BJ (cell line): ENCODE data around the gene E2F3. TPM values are rescaled to one million over a fixed set of nuclear protein-coding genes. Genes with fewer than 3 reads are reported as not detected.

Experiments used
- CTCF ChIA-PET: fragments of 350-600 bp; formaldehyde crosslinking; extraction: SDS; loops from one replicate; lab custom pipeline; 2021; ENCODE audit warnings: antibody characterized with exemption, inconsistent platforms; lab: Yijun Ruan, JAX
- POLR2A ChIA-PET: fragments of 300-600 bp; sonication (Branson Sonifier 250); formaldehyde crosslinking; extraction: SDS; loops from one replicate; lab custom pipeline; 2021; ENCODE audit warnings: antibody characterized with exemption; lab: Charles Lee
- DNase-seq: peaks from one replicate; pipeline ENCODE4 v3.0.0-alpha.2; 2011; ENCODE audit warnings: low read depth
- H3K27me3 ChIP-seq: 2 replicates; pipeline ENCODE4 v1.6.0; 2011; ENCODE audit warnings: low read length; ENCODE audit not compliant: control insufficient read depth, insufficient read depth
- H3K36me3 ChIP-seq: 2 replicates; pipeline ENCODE4 v1.5.1; 2011; ENCODE audit warnings: low read length; ENCODE audit not compliant: control insufficient read depth, insufficient read depth
- H3K4me3 ChIP-seq: 2 replicates; pipeline ENCODE4 v1.5.1; 2011; ENCODE audit warnings: low read depth, mild to moderate bottlenecking, control low read depth, low read length
- CTCF ChIP-seq: IDR thresholded peaks from 2 replicates; pipeline ENCODE4 v1.5.1; 2011; ENCODE audit warnings: low read depth, mild to moderate bottlenecking, control low read depth, inconsistent platforms, low read length, moderate library complexity; ENCODE audit not compliant: insufficient read depth
- polyA plus RNA-seq: library from polyadenylated mRNA; depleted of rRNA; stranded (reverse); fragments of >200 nt; gene quantifications from 2 replicates; pipeline ENCODE4 v1.2.3, GENCODE V29; 2011

E2F3 gene
- polyA plus RNA-seq, 1 experiment = 7.0 TPM

GRCh38 chr6:20370393-20370792 lies 31.3 kb upstream of the E2F3 start:
- DNase-seq = no peak
- ChIA-PET POLR2A (no interaction called here), CTCF (no interaction called here)
- TF ChIP-seq CTCF = no peak
- Histone ChIP-seq H3K36me3 (no peaks in the 10 kb centered on the region), H3K27me3 (no peaks in the 10 kb centered on the region; the same call in 1 of the 2 replicates), H3K4me3 (no peak overlapping the region)

GRCh38 chr6:20370801-20371200 lies 30.9 kb upstream of the E2F3 start:
- no peak for DNase-seq
- ChIA-PET POLR2A (no interaction called here), CTCF (no interaction called here)
- no peaks in the 10 kb centered on the region for H3K36me3 ChIP-seq
- H3K4me3 ChIP-seq = no peak overlapping the region
- no peaks in the 10 kb centered on the region; the same call in none of the 2 replicates for H3K27me3 ChIP-seq
- no peak for TF ChIP-seq CTCF

GRCh38 chr6:20375436-20375835 lies 26.2 kb upstream of the E2F3 start:
- CTCF ChIA-PET = interaction anchor here (2.4 kb wide), 1 partner anchor 10 kb away, joined by 6 read pairs; no protein-coding TSS in a partner anchor
- peaks cover 2% of the 10 kb centered on the region for H3K27me3 ChIP-seq
- DNase-seq = no peak

GRCh38 chr6:20377623-20378265 lies 23.9 kb upstream of the E2F3 start:
- POLR2A ChIA-PET = no interaction called here
- peaks cover 6% of the 10 kb centered on the region for H3K27me3 ChIP-seq

More at GRCh38 chr6:20375436-20375835, 26.2 kb upstream of the E2F3 start:
- Histone ChIP-seq H3K4me3 (no peak overlapping the region), H3K36me3 (no peaks in the 10 kb centered on the region)
- POLR2A ChIA-PET = no interaction called here
- TF ChIP-seq CTCF = no peak

More at GRCh38 chr6:20377623-20378265, 23.9 kb upstream of the E2F3 start:
- no peak for TF ChIP-seq CTCF
- CTCF ChIA-PET = interaction anchor here (1.3 to 1.8 kb wide), 3 partner anchors 22 to 152 kb away, joined by 4 to 5 read pairs (median 5); no protein-coding TSS in a partner anchor
- no peak overlapping the region for H3K4me3 ChIP-seq
- no peak for DNase-seq
- no peaks in the 10 kb centered on the region for H3K36me3 ChIP-seq
